ENCODE results near the gene DEUP1.

DNA sequence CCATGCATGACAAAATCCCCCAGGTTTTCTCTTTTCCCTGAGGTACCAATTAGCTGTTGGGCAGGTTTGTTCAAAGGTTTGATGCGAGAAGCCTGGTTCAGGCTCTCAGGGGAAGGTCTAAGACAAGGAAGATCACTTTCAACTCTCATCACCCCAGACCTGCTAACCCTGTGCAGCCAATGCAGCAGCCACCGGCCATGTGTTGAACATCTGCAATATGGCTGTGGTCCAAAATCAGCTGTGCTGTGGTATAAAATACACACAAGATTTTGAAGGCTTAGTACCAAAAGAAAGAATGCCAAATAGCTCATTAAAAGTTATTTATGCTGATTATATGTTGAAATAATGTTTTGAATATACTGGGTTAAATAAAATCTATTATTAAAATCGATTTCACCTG is 154.2 kb downstream of the DEUP1 start:
- TF ChIP-seq, protein P1, sequence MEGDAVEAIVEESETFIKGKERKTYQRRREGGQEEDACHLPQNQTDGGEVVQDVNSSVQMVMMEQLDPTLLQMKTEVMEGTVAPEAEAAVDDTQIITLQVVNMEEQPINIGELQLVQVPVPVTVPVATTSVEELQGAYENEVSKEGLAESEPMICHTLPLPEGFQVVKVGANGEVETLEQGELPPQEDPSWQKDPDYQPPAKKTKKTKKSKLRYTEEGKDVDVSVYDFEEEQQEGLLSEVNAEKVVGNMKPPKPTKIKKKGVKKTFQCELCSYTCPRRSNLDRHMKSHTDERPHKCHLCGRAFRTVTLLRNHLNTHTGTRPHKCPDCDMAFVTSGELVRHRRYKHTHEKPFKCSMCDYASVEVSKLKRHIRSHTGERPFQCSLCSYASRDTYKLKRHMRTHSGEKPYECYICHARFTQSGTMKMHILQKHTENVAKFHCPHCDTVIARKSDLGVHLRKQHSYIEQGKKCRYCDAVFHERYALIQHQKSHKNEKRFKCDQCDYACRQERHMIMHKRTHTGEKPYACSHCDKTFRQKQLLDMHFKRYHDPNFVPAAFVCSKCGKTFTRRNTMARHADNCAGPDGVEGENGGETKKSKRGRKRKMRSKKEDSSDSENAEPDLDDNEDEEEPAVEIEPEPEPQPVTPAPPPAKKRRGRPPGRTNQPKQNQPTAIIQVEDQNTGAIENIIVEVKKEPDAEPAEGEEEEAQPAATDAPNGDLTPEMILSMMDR (IDR thresholded peaks at IDR 0.05), result no peak
- TF ChIP-seq POLR2AphosphoS5 (IDR thresholded peaks at IDR 0.05), result no peak
